K562 (cell line): ENCODE results near the gene COX18. TPM values are rescaled to one million over a fixed set of nuclear protein-coding genes. Genes with fewer than 3 reads are reported as not detected.

Experiments
- RAD51 ChIP-seq: fragments of 450-650 bp; IDR thresholded peaks from 2 replicates; pipeline ENCODE4 v1.7.1; 2016; ENCODE audit warnings: low read depth, mild to moderate bottlenecking, borderline replicate concordance
- polyA plus RNA-seq, 8 experiments: library from polyadenylated mRNA; depleted of rRNA in 4 of 8; stranded (reverse) in 5 of 8; unstranded in 3 of 8; fragments of >200 nt; fragmentation: Nextera tagmentation in 2 of 8; fragmentation: Illumina TruSeq in 1 of 8; extraction: Ambion mirVana in 2 of 8; extraction: Trizol in 1 of 8; gene quantifications; 2 replicates each; pipeline versions ENCODE4 v1.2.1 to v1.2.3, GENCODE V29; 2011 to 2014; ENCODE audit warnings: inconsistent platforms in 1 of 8, missing spikeins in 1 of 8
- small RNA-seq: library from RNA; depleted of rRNA; stranded (forward); fragments of <200 nt; gene quantifications from one replicate; pipeline ENCODE3, GENCODE V24; 2014
- total RNA-seq, 7 experiments: library from RNA; depleted of rRNA in 6 of 7; stranded (reverse); fragments of >200 nt in 6 of 7; fragmentation: Illumina TruSeq in 2 of 7; extraction: Trizol in 2 of 7; gene quantifications; 2 replicates each; pipeline versions ENCODE4 v1.2.1 to v1.2.3, GENCODE V29; 2011 to 2021; ENCODE audit warnings: low replicate concordance in 1 of 7
- TF ChIP-seq, protein P1 (sequence below), 2 experiments: fragments of 450-650 bp; conservative IDR thresholded peaks; 2 replicates each; pipeline ENCODE4 v1.6.1; 2017; ENCODE audit warnings: mild to moderate bottlenecking in 2 of 2, moderate library complexity in 2 of 2

Gene COX18
- total and polyA plus RNA-seq, 9 of the 15 experiments (the other 6 are each of a cell fraction or from before 2014, with no cell fraction given), result 7.0 to 21.3 (median 14.7) TPM

GRCh38 chr4:73005514-73005913, 64.0 kb downstream of the COX18 start (continued):
- TF ChIP-seq, protein P1, sequence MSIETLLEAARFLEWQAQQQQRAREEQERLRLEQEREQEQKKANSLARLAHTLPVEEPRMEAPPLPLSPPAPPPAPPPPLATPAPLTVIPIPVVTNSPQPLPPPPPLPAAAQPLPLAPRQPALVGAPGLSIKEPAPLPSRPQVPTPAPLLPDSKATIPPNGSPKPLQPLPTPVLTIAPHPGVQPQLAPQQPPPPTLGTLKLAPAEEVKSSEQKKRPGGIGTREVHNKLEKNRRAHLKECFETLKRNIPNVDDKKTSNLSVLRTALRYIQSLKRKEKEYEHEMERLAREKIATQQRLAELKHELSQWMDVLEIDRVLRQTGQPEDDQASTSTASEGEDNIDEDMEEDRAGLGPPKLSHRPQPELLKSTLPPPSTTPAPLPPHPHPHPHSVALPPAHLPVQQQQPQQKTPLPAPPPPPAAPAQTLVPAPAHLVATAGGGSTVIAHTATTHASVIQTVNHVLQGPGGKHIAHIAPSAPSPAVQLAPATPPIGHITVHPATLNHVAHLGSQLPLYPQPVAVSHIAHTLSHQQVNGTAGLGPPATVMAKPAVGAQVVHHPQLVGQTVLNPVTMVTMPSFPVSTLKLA (conservative IDR thresholded peaks at IDR 0.05), result no peak
- no peak for TF ChIP-seq RAD51

Small RNAs within 50 kb of the gene (small RNA-seq; reads per million reads assigned to genes)
- not detected for gene RNU6ATAC5P

Other genes with a start within 250 kb of the COX18 start
- gene ANKRD17, start 189.1 kb upstream of the COX18 start, total RNA-seq (2014; rRNA removed), result 40.0 and 42.2 TPM in 2 replicates
- 52.2 and 59.0 TPM in 2 replicates for gene ANKRD17, start 189.1 kb upstream of the COX18 start, total RNA-seq (2014; rRNA removed; fragmentation: Illumina TruSeq; extraction: Trizol)
- 53.8 and 55.5 TPM in 2 replicates for gene ANKRD17, start 189.1 kb upstream of the COX18 start, total RNA-seq (2015; rRNA removed; fragmentation: Illumina TruSeq; extraction: Trizol)
- 67.4 and 73.2 TPM in 2 replicates for gene ANKRD17, start 189.1 kb upstream of the COX18 start, total RNA-seq (2021)
- gene ANKRD17, start 189.1 kb upstream of the COX18 start, polyA plus RNA-seq (2011; rRNA removed), result 86.9 and 89.3 TPM in 2 replicates
- gene ANKRD17, start 189.1 kb upstream of the COX18 start, polyA plus RNA-seq (2014; fragmentation: Illumina TruSeq; extraction: Trizol), result 55.0 and 58.9 TPM in 2 replicates
- gene ANKRD17, start 189.1 kb upstream of the COX18 start, polyA plus RNA-seq (2014; fragmentation: Nextera tagmentation; extraction: Ambion mirVana), result 10 to 100 TPM; 25.5 to 26.9 TPM
- gene ANKRD17, start 189.1 kb upstream of the COX18 start, polyA plus RNA-seq (2014; rRNA removed), result 34.4 and 37.8 TPM in 2 replicates